ENCODE data around the gene STT3B.

DNA sequence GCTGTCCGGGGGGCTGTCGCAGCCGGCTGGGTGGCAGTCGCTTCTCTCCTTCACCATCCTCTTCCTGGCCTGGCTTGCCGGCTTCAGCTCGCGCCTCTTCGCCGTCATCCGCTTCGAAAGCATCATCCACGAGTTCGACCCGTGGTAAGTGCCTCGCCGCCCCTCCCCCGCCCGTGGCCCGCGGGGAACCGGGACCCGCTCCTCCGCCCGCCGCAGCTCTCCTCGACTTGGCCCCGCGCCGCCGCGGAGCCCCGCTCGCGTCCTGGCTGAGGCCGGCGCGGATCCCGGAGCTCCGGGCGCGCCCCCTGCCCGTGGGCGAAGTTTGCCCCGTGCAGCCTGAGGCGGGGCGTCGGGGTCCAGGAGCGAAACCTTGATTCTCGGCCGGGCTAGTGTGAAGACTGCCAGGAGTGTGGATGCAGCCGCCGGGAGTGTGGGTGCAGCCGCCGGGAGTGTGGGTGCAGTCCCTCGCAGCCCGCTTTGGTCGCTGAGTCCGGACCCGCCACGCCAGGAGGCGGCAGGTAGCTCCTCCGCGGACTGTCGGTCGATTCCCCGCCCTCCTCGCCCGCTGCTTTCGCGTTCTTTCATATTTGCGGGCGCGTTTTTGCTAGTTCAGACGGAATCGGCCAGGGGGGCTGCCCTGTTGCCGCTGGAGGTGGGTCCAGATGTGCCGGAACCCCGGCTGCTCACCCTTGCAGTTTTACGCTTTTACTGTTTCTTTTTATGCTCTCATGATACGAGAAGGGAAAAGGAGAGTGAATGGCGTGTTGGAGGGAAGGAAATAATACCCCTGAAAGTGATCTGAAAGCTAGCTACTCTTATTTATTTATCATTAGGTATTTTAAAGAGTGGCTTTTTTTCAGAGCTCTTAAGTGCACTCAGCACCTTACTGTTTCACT is 692 bp downstream of the STT3B start:
- TF ChIP-seq POLR2AphosphoS5 (IDR thresholded peaks at IDR 0.05; ENCODE audit: borderline replicate concordance, low read depth, low read length) (no peak), EZH2 (IDR thresholded peaks at IDR 0.05) (no peak)
